ENCODE measurements around the gene SLC12A5.

GRCh38 chr20:46107061-46107460 is 78.0 kb downstream of the SLC12A5 start:
- no peak for TF ChIP-seq CTCF (conservative IDR thresholded peaks at IDR 0.05; ENCODE audit: low read depth, low read length)
- no peak for TF ChIP-seq EZH2 (IDR thresholded peaks at IDR 0.05; ENCODE audit: borderline replicate concordance, low read depth, low read length, poor library complexity, severe bottlenecking)
